ENCODE results near the gene NDRG2.

The NDRG2 gene

GRCh38 chr14:20970647-20970982 lies 54.2 kb downstream of the NDRG2 start:
- H3K9me3 Mint-ChIP-seq: no peaks in the 10 kb centered on the region
- no peak for DNase-seq (ENCODE audit: low spot score)
- H3K27me3 Mint-ChIP-seq (ENCODE audit: low read depth): peaks cover 48% of the 10 kb centered on the region
- peaks cover 9% of the 10 kb centered on the region for H3K4me1 Mint-ChIP-seq (ENCODE audit: low read depth)
- H3K36me3 Mint-ChIP-seq (ENCODE audit: low read depth): no peaks in the 10 kb centered on the region
- no peak overlapping the region for H3K27ac Mint-ChIP-seq
- H3K4me3 Mint-ChIP-seq: peak overlapping the region; percentile 92

GRCh38 chr14:20969336-20969735 lies 55.5 kb downstream of the NDRG2 start:
- DNase-seq (ENCODE audit: low spot score): no peak
- peaks cover 55% of the 10 kb centered on the region for H3K27me3 Mint-ChIP-seq (ENCODE audit: low read depth)
- H3K4me1 Mint-ChIP-seq (ENCODE audit: low read depth): peaks cover 9% of the 10 kb centered on the region
- H3K9me3 Mint-ChIP-seq: no peaks in the 10 kb centered on the region
- H3K27ac Mint-ChIP-seq: no peak overlapping the region
- H3K4me3 Mint-ChIP-seq: no peak overlapping the region
- H3K36me3 Mint-ChIP-seq (ENCODE audit: low read depth): no peaks in the 10 kb centered on the region
